Endothelial cell of umbilical vein (primary cell): ENCODE measurements around the gene PRKAR1B.

Experiments
- EZH2 ChIP-seq: IDR thresholded peaks from 2 replicates; pipeline ENCODE4 v1.6.1; 2012; ENCODE audit warnings: borderline replicate concordance, low read depth, mild to moderate bottlenecking, moderate library complexity, low read length, inconsistent platforms; ENCODE audit not compliant: severe bottlenecking
- POLR2A ChIP-seq: IDR thresholded peaks from 2 replicates; pipeline ENCODE4 v1.6.1; 2012; ENCODE audit warnings: low read depth, mild to moderate bottlenecking, control low read depth, low read length
- TF ChIP-seq, protein P1 (sequence below), 2 donors: IDR thresholded peaks; 1 replicate in 1 of 2; 2 replicates in 1 of 2; pipeline ENCODE4 v1.5.1; 2011; ENCODE audit warnings: low read length in 2 of 2, mild to moderate bottlenecking in 2 of 2, moderate library complexity in 2 of 2, control low read depth in 1 of 2, inconsistent platforms in 1 of 2, low read depth in 1 of 2; ENCODE audit not compliant: insufficient read depth in 1 of 2; ENCODE audit errors: extremely low read depth in 1 of 2
- TF ChIP-seq, protein P2 (sequence below): IDR thresholded peaks from 2 replicates; pipeline ENCODE4 v1.6.1; 2011; ENCODE audit not compliant: insufficient read depth, insufficient read length

DNA sequence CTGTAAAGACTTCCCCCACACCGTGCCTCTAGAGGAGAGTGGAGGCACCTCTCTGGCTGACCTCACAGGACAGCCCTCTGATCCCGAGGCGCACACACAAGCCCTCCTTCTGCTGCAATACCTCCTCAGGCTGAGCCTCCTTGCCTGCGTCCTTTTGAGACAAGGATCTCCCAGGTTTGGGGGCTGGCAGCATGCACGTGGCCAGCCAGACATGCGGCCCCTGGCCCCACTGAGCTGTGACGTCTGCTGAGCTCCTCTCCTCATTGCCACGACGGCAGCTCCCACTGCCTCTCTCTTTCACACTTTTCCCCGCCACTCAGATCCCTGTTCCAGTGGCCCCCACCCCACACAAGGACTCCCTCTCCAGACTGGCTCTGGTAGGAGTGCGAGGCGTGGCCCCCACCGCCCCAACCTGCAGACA is 12.8 kb downstream of the PRKAR1B start:
- TF ChIP-seq POLR2A = no peak
- TF ChIP-seq, protein P1, sequence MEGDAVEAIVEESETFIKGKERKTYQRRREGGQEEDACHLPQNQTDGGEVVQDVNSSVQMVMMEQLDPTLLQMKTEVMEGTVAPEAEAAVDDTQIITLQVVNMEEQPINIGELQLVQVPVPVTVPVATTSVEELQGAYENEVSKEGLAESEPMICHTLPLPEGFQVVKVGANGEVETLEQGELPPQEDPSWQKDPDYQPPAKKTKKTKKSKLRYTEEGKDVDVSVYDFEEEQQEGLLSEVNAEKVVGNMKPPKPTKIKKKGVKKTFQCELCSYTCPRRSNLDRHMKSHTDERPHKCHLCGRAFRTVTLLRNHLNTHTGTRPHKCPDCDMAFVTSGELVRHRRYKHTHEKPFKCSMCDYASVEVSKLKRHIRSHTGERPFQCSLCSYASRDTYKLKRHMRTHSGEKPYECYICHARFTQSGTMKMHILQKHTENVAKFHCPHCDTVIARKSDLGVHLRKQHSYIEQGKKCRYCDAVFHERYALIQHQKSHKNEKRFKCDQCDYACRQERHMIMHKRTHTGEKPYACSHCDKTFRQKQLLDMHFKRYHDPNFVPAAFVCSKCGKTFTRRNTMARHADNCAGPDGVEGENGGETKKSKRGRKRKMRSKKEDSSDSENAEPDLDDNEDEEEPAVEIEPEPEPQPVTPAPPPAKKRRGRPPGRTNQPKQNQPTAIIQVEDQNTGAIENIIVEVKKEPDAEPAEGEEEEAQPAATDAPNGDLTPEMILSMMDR (IDR thresholded peaks at IDR 0.05; ENCODE audit: extremely low read depth in 1 of 2, insufficient read depth in 1 of 2, low read depth in 1 of 2, low read length in 2 of 2) = no peak
- TF ChIP-seq EZH2 = no peak
- TF ChIP-seq, protein P2, sequence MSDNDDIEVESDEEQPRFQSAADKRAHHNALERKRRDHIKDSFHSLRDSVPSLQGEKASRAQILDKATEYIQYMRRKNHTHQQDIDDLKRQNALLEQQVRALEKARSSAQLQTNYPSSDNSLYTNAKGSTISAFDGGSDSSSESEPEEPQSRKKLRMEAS = no peak
